NCI-H748 (cell line): Measurements from ENCODE around the gene ADGRL3.

Source experiments
- DNase-seq: peaks from one replicate; lab custom pipeline; 2025; ENCODE audit not compliant: unreplicated experiment; lab: John Stamatoyannopoulos, UW

The ADGRL3 gene

GRCh38 chr4:61531188-61531587 is 331.1 kb downstream of the ADGRL3 start:
- DNase-seq = peak; percentile 61

GRCh38 chr4:61532336-61533000 is 332.3 kb downstream of the ADGRL3 start:
- peak; percentile 56 for DNase-seq

GRCh38 chr4:61533140-61533539 is 333.0 kb downstream of the ADGRL3 start:
- DNase-seq = no peak

GRCh38 chr4:61540944-61541343 is 340.8 kb downstream of the ADGRL3 start:
- peak; percentile 85 for DNase-seq

- DNase-seq = peak; percentile 31
These were observed 341.3 kb downstream of the ADGRL3 start for GRCh38 chr4:61541459-61541858.

- no peak for DNase-seq
These were observed 343.9 kb downstream of the ADGRL3 start for GRCh38 chr4:61543976-61544375.

GRCh38 chr4:61545902-61546480 is 345.9 kb downstream of the ADGRL3 start:
- no peak for DNase-seq

GRCh38 chr4:61549336-61549735 is 349.2 kb downstream of the ADGRL3 start:
- no peak for DNase-seq

GRCh38 chr4:61553557-61554125 is 353.5 kb downstream of the ADGRL3 start:
- no peak for DNase-seq

GRCh38 chr4:61555789-61556188 is 355.7 kb downstream of the ADGRL3 start:
- no peak for DNase-seq

- peak; percentile 5 for DNase-seq
These were observed 356.2 kb downstream of the ADGRL3 start for GRCh38 chr4:61556277-61556676.

GRCh38 chr4:61559396-61559795 is 359.3 kb downstream of the ADGRL3 start:
- DNase-seq = no peak

GRCh38 chr4:61561028-61561427 is 360.9 kb downstream of the ADGRL3 start:
- DNase-seq = no peak

- no peak for DNase-seq
These were observed 371.8 kb downstream of the ADGRL3 start for GRCh38 chr4:61571761-61572559.

GRCh38 chr4:61575796-61576195 is 375.7 kb downstream of the ADGRL3 start:
- DNase-seq = no peak

GRCh38 chr4:61579786-61580185 is 379.7 kb downstream of the ADGRL3 start:
- no peak for DNase-seq

GRCh38 chr4:61580721-61581377 is 380.7 kb downstream of the ADGRL3 start:
- no peak for DNase-seq

- no peak for DNase-seq
These were observed 383.6 kb downstream of the ADGRL3 start for GRCh38 chr4:61583696-61584095.

GRCh38 chr4:61588621-61589402 is 388.7 kb downstream of the ADGRL3 start:
- DNase-seq = no peak

- DNase-seq = peak; percentile 3
These were observed 390.8 kb downstream of the ADGRL3 start for GRCh38 chr4:61590881-61591280.
